Measurements from ENCODE around the gene NECTIN1. TPM values are rescaled to one million over a fixed set of nuclear protein-coding genes. Genes with fewer than 3 reads are reported as not detected.

Gene NECTIN1
- total RNA-seq, 2 experiments from 2014 or later = 2.5 to 3.4 TPM

- peaks cover 7 to 10% of the 10 kb centered on the region in 2 experiments for H3K27me3 ChIP-seq (ENCODE audit: control insufficient read depth in 1 of 2, insufficient read depth in 2 of 2, low read length in 2 of 2)
- Mint-ChIP-seq H3K4me3 (no peak overlapping the region), H3K36me3 (ENCODE audit: low read depth) (no peaks in the 10 kb centered on the region), H3K4me1 (ENCODE audit: low read depth) (peaks cover 6% of the 10 kb centered on the region), H3K9me3 (no peaks in the 10 kb centered on the region), H3K27me3 (peaks cover 55% of the 10 kb centered on the region), H3K27ac (no peak overlapping the region)
- H3K4me1 ChIP-seq (ENCODE audit: insufficient read depth, low read length) = peaks cover 3% of the 10 kb centered on the region
- ATAC-seq (ENCODE audit: poor library complexity) (no peak), DNase-seq (no peak)
- TF ChIP-seq CTCF (IDR thresholded peaks at IDR 0.05) = no peak
- intact Hi-C loops (cut with DNase I, micrococcal nuclease) = no loop called here
- CTCF ChIA-PET = no interaction called here
- no peaks in the 10 kb centered on the region for H3K9me3 ChIP-seq (ENCODE audit: control insufficient read depth in 1 of 2, insufficient read depth in 1 of 2, low read length in 2 of 2)
- H3K27ac ChIP-seq (ENCODE audit: low read depth in 1 of 2, low read length in 2 of 2) = no peak overlapping the region
- POLR2A ChIA-PET = no interaction called here
- no peak overlapping the region for H3K4me3 ChIP-seq (ENCODE audit: low read length)
- no peaks in the 10 kb centered on the region for H3K36me3 ChIP-seq (ENCODE audit: insufficient read depth, low read length)
Measured at GRCh38 chr11:119754656-119755355, 25.8 kb upstream of the NECTIN1 start.

- Histone ChIP-seq H3K4me1 (ENCODE audit: insufficient read depth, low read length) (peaks cover 3% of the 10 kb centered on the region), H3K9me3 (ENCODE audit: control insufficient read depth in 1 of 2, insufficient read depth in 1 of 2, low read length in 2 of 2) (no peaks in the 10 kb centered on the region), H3K36me3 (ENCODE audit: insufficient read depth, low read length) (no peaks in the 10 kb centered on the region), H3K4me3 (ENCODE audit: low read length) (no peak overlapping the region), H3K27ac (ENCODE audit: low read depth in 1 of 2, low read length in 2 of 2) (no peak overlapping the region), H3K27me3 (ENCODE audit: control insufficient read depth in 1 of 2, insufficient read depth in 2 of 2, low read length in 2 of 2) (peaks cover 7 to 13% of the 10 kb centered on the region in 2 experiments)
- no peak for ATAC-seq (ENCODE audit: poor library complexity)
- Mint-ChIP-seq H3K4me1 (ENCODE audit: low read depth) (peaks cover 6% of the 10 kb centered on the region), H3K27ac (no peak overlapping the region), H3K36me3 (ENCODE audit: low read depth) (no peaks in the 10 kb centered on the region), H3K9me3 (no peaks in the 10 kb centered on the region), H3K4me3 (no peak overlapping the region), H3K27me3 (peaks cover 55% of the 10 kb centered on the region)
- ChIA-PET CTCF (no interaction called here), POLR2A (no interaction called here)
- TF ChIP-seq CTCF (IDR thresholded peaks at IDR 0.05) = no peak
- intact Hi-C loops (cut with DNase I, micrococcal nuclease) = no loop called here
- DNase-seq = no peak
Measured at GRCh38 chr11:119754199-119754598, 25.2 kb upstream of the NECTIN1 start.

GRCh38 chr11:119752946-119753345 is 23.9 kb upstream of the NECTIN1 start:
- Histone ChIP-seq H3K27me3 (ENCODE audit: control insufficient read depth in 1 of 2, insufficient read depth in 2 of 2, low read length in 2 of 2) (peaks cover 7 to 15% of the 10 kb centered on the region in 2 experiments), H3K9me3 (ENCODE audit: control insufficient read depth in 1 of 2, insufficient read depth in 1 of 2, low read length in 2 of 2) (no peaks in the 10 kb centered on the region), H3K27ac (ENCODE audit: low read depth in 1 of 2, low read length in 2 of 2) (no peak overlapping the region), H3K4me1 (ENCODE audit: insufficient read depth, low read length) (peaks cover 3% of the 10 kb centered on the region), H3K4me3 (ENCODE audit: low read length) (no peak overlapping the region), H3K36me3 (ENCODE audit: insufficient read depth, low read length) (no peaks in the 10 kb centered on the region)
- ChIA-PET POLR2A (no interaction called here), CTCF (no interaction called here)
- Mint-ChIP-seq H3K27me3 (peaks cover 43% of the 10 kb centered on the region), H3K4me3 (no peak overlapping the region), H3K36me3 (ENCODE audit: low read depth) (no peaks in the 10 kb centered on the region), H3K4me1 (ENCODE audit: low read depth) (peaks cover 6% of the 10 kb centered on the region), H3K27ac (no peak overlapping the region), H3K9me3 (no peaks in the 10 kb centered on the region)
- no peak for TF ChIP-seq CTCF (IDR thresholded peaks at IDR 0.05)
- ATAC-seq (ENCODE audit: poor library complexity) = no peak
- no peak for DNase-seq
- intact Hi-C loops (cut with DNase I, micrococcal nuclease) = no loop called here

Data from CD4-positive, alpha-beta T cell (primary cell).